Upper lobe of left lung (tissue), 4 donors: ENCODE measurements around the gene DNAAF8.

Experiments
- EP300 ChIP-seq, 4 donors: sonication (generic); formaldehyde crosslinking; IDR thresholded peaks; one replicate each; pipeline ENCODE4 v1.5.1; 2017; ENCODE audit warnings: antibody characterized with exemption in 4 of 4, control low read depth in 2 of 4
- POLR2A ChIP-seq, 4 donors: fragments of 450-650 bp; IDR thresholded peaks; one replicate each; pipeline ENCODE4 v1.5.1; 2016 to 2017; ENCODE audit warnings: antibody characterized with exemption in 4 of 4, mild to moderate bottlenecking in 2 of 4
- TF ChIP-seq, protein P1 (sequence below), 6 experiments: fragments of 450-650 bp in 4 of 6; fragments of 200-600 bp in 2 of 6; sonication (generic) in 2 of 6; IDR thresholded peaks; one replicate each; pipeline ENCODE4 v1.5.1; 2016 to 2019; ENCODE audit warnings: antibody characterized with exemption in 6 of 6

DNA sequence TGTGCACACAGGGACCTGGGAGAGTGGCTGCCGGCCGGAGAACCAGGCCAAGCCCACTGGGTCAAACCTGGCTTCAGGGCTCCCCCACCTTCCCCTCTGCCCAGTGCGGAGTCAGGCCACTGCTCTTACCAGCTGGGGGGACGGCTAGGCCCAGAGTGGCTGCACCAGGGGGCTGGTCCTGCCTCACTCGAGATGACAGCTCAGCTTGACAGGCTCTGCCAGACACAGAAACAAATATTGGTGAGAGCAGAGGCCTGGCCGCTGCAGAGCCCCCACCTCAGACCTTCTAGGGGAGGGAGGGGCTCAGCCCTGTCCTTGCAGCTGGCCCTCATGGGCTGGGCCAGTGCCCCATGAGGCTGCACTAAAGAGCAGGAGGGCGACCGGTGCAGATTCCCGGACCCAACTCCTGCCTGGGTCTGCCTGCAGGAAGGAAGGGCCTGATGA lies 36.5 kb upstream of the DNAAF8 start:
- TF ChIP-seq, protein P1, sequence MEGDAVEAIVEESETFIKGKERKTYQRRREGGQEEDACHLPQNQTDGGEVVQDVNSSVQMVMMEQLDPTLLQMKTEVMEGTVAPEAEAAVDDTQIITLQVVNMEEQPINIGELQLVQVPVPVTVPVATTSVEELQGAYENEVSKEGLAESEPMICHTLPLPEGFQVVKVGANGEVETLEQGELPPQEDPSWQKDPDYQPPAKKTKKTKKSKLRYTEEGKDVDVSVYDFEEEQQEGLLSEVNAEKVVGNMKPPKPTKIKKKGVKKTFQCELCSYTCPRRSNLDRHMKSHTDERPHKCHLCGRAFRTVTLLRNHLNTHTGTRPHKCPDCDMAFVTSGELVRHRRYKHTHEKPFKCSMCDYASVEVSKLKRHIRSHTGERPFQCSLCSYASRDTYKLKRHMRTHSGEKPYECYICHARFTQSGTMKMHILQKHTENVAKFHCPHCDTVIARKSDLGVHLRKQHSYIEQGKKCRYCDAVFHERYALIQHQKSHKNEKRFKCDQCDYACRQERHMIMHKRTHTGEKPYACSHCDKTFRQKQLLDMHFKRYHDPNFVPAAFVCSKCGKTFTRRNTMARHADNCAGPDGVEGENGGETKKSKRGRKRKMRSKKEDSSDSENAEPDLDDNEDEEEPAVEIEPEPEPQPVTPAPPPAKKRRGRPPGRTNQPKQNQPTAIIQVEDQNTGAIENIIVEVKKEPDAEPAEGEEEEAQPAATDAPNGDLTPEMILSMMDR (IDR thresholded peaks at IDR 0.05): no peak
- TF ChIP-seq EP300 (IDR thresholded peaks at IDR 0.05): no peak
- no peak for TF ChIP-seq POLR2A (IDR thresholded peaks at IDR 0.05)
